ENCODE data around the gene PDZRN3. TPM values are rescaled to one million over a fixed set of nuclear protein-coding genes. Genes with fewer than 3 reads are reported as not detected.

The PDZRN3 gene
- total and polyA plus RNA-seq, 4 donors = 7.3 to 36.4 (median 16.3) TPM

DNA sequence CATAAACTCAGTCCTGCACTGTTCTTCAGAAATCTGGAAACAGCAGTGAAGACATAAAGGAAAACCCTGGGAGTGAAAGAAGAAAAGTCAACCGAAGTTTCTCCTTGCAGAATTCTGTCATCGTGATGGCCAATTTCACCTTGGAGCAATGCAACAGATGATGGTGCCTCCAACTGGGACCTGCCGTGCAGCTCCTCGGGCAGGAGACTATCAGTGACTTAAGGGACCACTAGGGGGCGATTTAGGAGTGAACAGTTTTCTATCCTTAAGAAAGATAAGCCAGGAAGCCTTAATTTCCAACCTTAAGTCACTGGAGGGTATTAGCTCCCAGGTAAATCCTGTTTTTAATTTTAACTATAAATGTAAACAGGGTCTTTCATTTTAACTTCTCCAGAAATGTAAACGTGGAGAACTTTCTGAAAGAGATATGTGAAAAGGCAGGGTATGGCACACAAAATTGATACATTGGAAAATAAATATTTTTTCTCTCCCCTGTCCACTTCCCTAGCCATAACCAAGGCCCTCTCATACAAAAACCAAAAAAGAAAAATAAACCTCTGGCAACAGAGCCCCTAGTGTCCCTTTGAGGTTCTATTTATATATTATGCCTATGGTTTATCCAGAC is 116.3 kb downstream of the PDZRN3 start:
- peak overlapping the region in 1 of 2 donors; percentile 24 for H3K27ac ChIP-seq (ENCODE audit: low read depth in 1 of 2, low read length in 1 of 2)
- H3K4me1 ChIP-seq (ENCODE audit: control insufficient read depth in 5 of 5, insufficient read depth in 5 of 5, low read length in 5 of 5) = peaks cover 0 to 62% (median 6%) of the 10 kb centered on the region in 5 donors
- no peaks in the 10 kb centered on the region for H3K27me3 ChIP-seq (ENCODE audit: control insufficient read depth in 3 of 3, insufficient read depth in 3 of 3, low read length in 2 of 3)
- H3K9ac ChIP-seq (ENCODE audit: insufficient read depth in 1 of 2, low read length in 2 of 2) = no peak overlapping the region
- H3K9me3 ChIP-seq (ENCODE audit: control insufficient read depth in 4 of 4, insufficient read depth in 3 of 4, low read length in 3 of 4) = no peaks in the 10 kb centered on the region
- peak; percentile 59 to 88 (median 84) for DNase-seq
- TF ChIP-seq, protein P1, sequence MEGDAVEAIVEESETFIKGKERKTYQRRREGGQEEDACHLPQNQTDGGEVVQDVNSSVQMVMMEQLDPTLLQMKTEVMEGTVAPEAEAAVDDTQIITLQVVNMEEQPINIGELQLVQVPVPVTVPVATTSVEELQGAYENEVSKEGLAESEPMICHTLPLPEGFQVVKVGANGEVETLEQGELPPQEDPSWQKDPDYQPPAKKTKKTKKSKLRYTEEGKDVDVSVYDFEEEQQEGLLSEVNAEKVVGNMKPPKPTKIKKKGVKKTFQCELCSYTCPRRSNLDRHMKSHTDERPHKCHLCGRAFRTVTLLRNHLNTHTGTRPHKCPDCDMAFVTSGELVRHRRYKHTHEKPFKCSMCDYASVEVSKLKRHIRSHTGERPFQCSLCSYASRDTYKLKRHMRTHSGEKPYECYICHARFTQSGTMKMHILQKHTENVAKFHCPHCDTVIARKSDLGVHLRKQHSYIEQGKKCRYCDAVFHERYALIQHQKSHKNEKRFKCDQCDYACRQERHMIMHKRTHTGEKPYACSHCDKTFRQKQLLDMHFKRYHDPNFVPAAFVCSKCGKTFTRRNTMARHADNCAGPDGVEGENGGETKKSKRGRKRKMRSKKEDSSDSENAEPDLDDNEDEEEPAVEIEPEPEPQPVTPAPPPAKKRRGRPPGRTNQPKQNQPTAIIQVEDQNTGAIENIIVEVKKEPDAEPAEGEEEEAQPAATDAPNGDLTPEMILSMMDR (IDR thresholded peaks at IDR 0.05; ENCODE audit: control extremely low read depth, extremely low read depth) = peak; percentile 7
- ATAC-seq (ENCODE audit: insufficient read depth, low FRiP score) = no peak
- peaks cover 0 to 5% (median 0%) of the 10 kb centered on the region in 4 donors for H3K36me3 ChIP-seq (ENCODE audit: control insufficient read depth in 4 of 4, insufficient read depth in 4 of 4, low read length in 4 of 4)
- H3K4me3 ChIP-seq = no peak overlapping the region
- WGBS, 2 donors = 10 to 19% methylated on average over 6 of the region's 6 CpGs

DNA sequence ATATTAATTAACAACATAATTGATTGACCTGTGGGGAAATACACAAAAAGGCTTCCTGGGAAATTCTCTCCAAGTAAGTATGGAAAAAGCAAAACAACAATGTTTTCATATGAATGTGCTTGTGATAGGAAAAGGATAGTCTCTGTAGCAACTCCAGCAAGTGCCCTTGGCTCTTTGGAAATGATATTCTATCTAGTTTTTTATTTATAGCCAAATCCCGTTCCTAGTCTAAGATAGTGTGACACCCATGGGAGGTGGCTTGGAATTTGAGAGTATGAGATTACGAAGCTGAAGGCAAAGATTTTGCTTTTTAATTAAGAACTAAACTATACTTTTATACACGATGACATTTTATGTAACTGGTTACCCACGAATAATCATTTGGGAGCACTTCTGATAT is 119.9 kb downstream of the PDZRN3 start:
- Histone ChIP-seq H3K4me1 (ENCODE audit: control insufficient read depth in 5 of 5, insufficient read depth in 5 of 5, low read length in 5 of 5) (peaks cover 1 to 35% (median 10%) of the 10 kb centered on the region in 5 donors), H3K9ac (ENCODE audit: insufficient read depth in 1 of 2, low read length in 2 of 2) (no peak overlapping the region), H3K4me3 (no peak overlapping the region), H3K27me3 (ENCODE audit: control insufficient read depth in 3 of 3, insufficient read depth in 3 of 3, low read length in 2 of 3) (no peaks in the 10 kb centered on the region), H3K36me3 (ENCODE audit: control insufficient read depth in 4 of 4, insufficient read depth in 4 of 4, low read length in 4 of 4) (peaks cover 0 to 5% (median 0%) of the 10 kb centered on the region in 4 donors), H3K27ac (ENCODE audit: low read depth in 1 of 2, low read length in 1 of 2) (peak overlapping the region in 1 of 2 donors; percentile 15), H3K9me3 (ENCODE audit: control insufficient read depth in 4 of 4, insufficient read depth in 3 of 4, low read length in 3 of 4) (no peaks in the 10 kb centered on the region)
- 76 to 88% methylated on average over 4 of the region's 4 CpGs for WGBS, 2 donors
- ATAC-seq (ENCODE audit: insufficient read depth, low FRiP score) = no peak
- no peak for DNase-seq
- TF ChIP-seq, protein P1 (IDR thresholded peaks at IDR 0.05; ENCODE audit: control extremely low read depth, extremely low read depth) = no peak

DNA sequence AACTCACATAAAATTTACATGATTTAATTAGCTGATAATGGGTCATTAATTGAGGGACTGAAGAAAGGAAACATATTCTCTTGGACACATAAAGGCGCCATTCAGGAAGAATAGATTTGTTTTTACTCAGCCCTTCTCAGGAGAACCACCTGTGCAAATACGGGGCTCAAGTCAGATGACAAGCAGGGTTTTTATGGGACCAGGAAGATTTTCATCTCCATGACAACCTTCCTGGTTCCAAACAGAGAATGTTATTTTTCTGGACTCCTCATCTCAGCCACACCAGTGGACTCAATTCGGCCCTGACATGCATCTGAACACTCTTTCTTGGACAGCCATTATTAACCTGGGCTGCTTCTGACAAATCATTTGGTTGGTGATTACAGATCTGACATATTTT is 120.5 kb downstream of the PDZRN3 start:
- TF ChIP-seq, protein P1 (IDR thresholded peaks at IDR 0.05; ENCODE audit: control extremely low read depth, extremely low read depth) = no peak
- peak overlapping the region in 1 of 2 donors; percentile 55 for H3K27ac ChIP-seq (ENCODE audit: low read depth in 1 of 2, low read length in 1 of 2)
- 61 to 81% methylated on average over 3 of the region's 3 CpGs for WGBS, 2 donors
- peaks cover 0 to 5% (median 0%) of the 10 kb centered on the region in 4 donors for H3K36me3 ChIP-seq (ENCODE audit: control insufficient read depth in 4 of 4, insufficient read depth in 4 of 4, low read length in 4 of 4)
- no peak overlapping the region for H3K9ac ChIP-seq (ENCODE audit: insufficient read depth in 1 of 2, low read length in 2 of 2)
- ATAC-seq (ENCODE audit: insufficient read depth, low FRiP score) (no peak), DNase-seq (no peak)
- H3K9me3 ChIP-seq (ENCODE audit: control insufficient read depth in 4 of 4, insufficient read depth in 3 of 4, low read length in 3 of 4) = no peaks in the 10 kb centered on the region
- no peak overlapping the region for H3K4me3 ChIP-seq
- H3K4me1 ChIP-seq (ENCODE audit: control insufficient read depth in 5 of 5, insufficient read depth in 5 of 5, low read length in 5 of 5) = peaks cover 2 to 28% (median 13%) of the 10 kb centered on the region in 5 donors
- H3K27me3 ChIP-seq (ENCODE audit: control insufficient read depth in 3 of 3, insufficient read depth in 3 of 3, low read length in 2 of 3) = no peaks in the 10 kb centered on the region
